PC-3 (cell line): Measurements from ENCODE around the gene SLC5A10.

Experiments
- CTCF ChIP-seq: fragments of 300-600 bp; sonication (generic); conservative IDR thresholded peaks from 2 replicates; pipeline ENCODE4 v1.5.1; 2017; ENCODE audit warnings: antibody characterized with exemption, low read depth, mild to moderate bottlenecking, low read length
- EZH2phosphoT487 ChIP-seq: fragments of 300-600 bp; sonication (generic); IDR thresholded peaks from 2 replicates; pipeline ENCODE4 v1.6.1; 2018; ENCODE audit warnings: mild to moderate bottlenecking, antibody characterized with exemption, low read length, borderline replicate concordance

GRCh38 chr17:18992454-18993130, 40.6 kb downstream of the SLC5A10 start:
- TF ChIP-seq CTCF (no peak), EZH2phosphoT487 (no peak)
